Measurements from ENCODE around the gene SERTM1. TPM values are rescaled to one million over a fixed set of nuclear protein-coding genes. Genes with fewer than 3 reads are reported as not detected.

SERTM1 gene
- total RNA-seq, 2 experiments from 2014 or later, result not detected

DNA sequence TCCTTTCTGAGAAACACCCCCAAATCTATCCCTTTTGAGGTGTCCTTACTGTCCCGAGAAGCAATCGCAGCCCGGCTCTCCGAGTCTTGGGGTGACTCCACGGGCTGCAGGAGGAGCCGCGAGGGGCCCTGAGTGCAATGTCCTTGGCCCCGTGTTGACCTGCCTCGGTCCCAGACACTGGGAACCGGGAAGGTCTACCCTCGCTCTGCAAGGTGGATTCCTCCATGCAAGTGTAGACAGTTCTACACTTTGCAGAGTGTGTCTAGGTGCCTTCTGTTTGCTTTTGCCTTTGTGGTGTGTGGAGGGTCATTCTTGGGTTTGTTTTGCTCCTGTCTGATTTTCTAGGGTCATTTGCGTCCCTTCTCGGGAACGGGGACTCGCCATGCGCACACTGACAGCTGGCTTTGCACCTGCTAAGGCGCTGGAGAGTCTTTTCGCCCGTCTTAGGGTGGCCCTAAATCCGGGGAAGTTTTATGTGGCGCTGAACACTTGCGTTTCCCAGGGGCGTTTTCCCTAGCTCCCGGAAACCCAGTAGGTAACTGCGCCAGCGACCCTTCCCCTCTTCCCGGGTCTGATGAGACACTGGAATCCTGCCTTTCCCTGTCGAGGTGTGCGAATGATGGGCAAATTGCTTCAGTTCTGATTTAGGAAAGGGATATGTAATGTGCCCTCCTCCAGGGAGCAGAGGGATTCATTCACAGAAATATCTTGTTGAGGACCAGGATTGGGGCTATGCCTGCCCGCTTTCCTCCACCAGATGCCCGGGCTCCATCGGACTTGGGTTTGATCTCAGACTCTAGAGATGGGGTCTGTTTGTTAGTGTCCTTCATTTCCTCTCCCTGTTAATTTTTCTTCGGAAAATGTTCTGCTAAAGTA lies 755 bp downstream of the SERTM1 start:
- Mint-ChIP-seq H3K27ac (no peak overlapping the region), H3K9me3 (peaks cover 3% of the 10 kb centered on the region), H3K27me3 (peaks cover 34% of the 10 kb centered on the region), H3K36me3 (ENCODE audit: low read depth) (no peaks in the 10 kb centered on the region), H3K4me3 (no peak overlapping the region), H3K4me1 (ENCODE audit: low read depth) (peaks cover 4% of the 10 kb centered on the region)
- ATAC-seq (no peak), DNase-seq (no peak)
- intact Hi-C loops (cut with micrococcal nuclease), result no loop called here
- ChIA-PET POLR2A (no interaction called here), CTCF (no interaction called here)
- TF ChIP-seq CTCF (IDR thresholded peaks at IDR 0.05), result no peak

DNA sequence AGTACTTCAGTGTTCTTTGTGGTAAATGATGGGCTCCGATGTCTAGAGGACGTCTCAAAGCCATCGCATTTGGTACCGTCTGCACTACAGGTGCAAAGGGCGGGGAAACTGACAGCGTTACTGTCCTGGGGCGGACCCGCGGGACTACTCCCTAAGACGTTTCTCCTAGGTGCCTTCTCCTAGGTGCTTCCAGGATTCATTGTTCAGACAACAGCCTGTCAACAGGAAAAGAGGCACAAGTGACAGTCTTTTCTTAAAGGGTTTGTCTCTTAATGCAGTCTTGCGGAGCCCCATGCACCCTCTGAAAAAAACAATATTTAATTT lies 1.4 kb downstream of the SERTM1 start:
- H3K36me3 Mint-ChIP-seq (ENCODE audit: low read depth), result no peaks in the 10 kb centered on the region
- DNase-seq (no peak), ATAC-seq (no peak)
- peaks cover 4% of the 10 kb centered on the region for H3K4me1 Mint-ChIP-seq (ENCODE audit: low read depth)
- intact Hi-C loops (cut with micrococcal nuclease), result no loop called here
- peaks cover 34% of the 10 kb centered on the region for H3K27me3 Mint-ChIP-seq
- ChIA-PET POLR2A (no interaction called here), CTCF (no interaction called here)
- TF ChIP-seq CTCF (IDR thresholded peaks at IDR 0.05), result no peak
- no peak overlapping the region for H3K27ac Mint-ChIP-seq
- H3K4me3 Mint-ChIP-seq, result no peak overlapping the region
- no peaks in the 10 kb centered on the region for H3K9me3 Mint-ChIP-seq

DNA sequence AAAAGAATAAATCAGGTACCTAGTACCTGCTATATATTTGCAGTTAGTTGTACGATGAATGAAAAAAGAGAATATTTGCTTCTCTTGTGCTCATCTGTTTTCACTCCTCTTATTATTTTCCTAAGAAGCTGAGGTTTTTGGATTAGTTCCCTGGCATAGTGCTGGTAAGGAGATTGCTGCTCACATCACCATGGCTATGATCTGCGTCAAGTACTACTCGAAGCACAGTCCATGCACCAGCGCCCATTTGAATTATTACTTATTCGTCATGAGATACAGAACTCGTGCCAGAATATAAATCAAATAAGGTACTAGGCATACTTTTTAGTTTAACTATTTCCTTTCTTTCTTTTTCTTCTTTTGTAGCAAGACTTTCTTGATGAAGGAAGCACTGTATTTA lies 7.1 kb downstream of the SERTM1 start:
- no peak for TF ChIP-seq CTCF (IDR thresholded peaks at IDR 0.05)
- intact Hi-C loops (cut with micrococcal nuclease), result no loop called here
- POLR2A ChIA-PET, result no interaction called here
- no peak for ATAC-seq
- H3K27me3 Mint-ChIP-seq, result peaks cover 7% of the 10 kb centered on the region
- no peaks in the 10 kb centered on the region for H3K4me1 Mint-ChIP-seq (ENCODE audit: low read depth)
- no peak overlapping the region for H3K27ac Mint-ChIP-seq
- no peak for DNase-seq
- no peak overlapping the region for H3K4me3 Mint-ChIP-seq
- no peaks in the 10 kb centered on the region for H3K36me3 Mint-ChIP-seq (ENCODE audit: low read depth)
- CTCF ChIA-PET, result no interaction called here
- H3K9me3 Mint-ChIP-seq, result no peaks in the 10 kb centered on the region

- Mint-ChIP-seq H3K9me3 (no peaks in the 10 kb centered on the region), H3K27me3 (peaks cover 5% of the 10 kb centered on the region), H3K4me3 (no peak overlapping the region), H3K36me3 (ENCODE audit: low read depth) (no peaks in the 10 kb centered on the region), H3K27ac (no peak overlapping the region), H3K4me1 (ENCODE audit: low read depth) (no peaks in the 10 kb centered on the region)
- TF ChIP-seq CTCF (IDR thresholded peaks at IDR 0.05), result no peak
- POLR2A ChIA-PET, result no interaction called here
- CTCF ChIA-PET, result no interaction called here
- intact Hi-C loops (cut with micrococcal nuclease), result no loop called here
- no peak for ATAC-seq
- DNase-seq, result no peak
These were observed 8.2 kb downstream of the SERTM1 start for GRCh38 chr13:36681894-36682624.

DNA sequence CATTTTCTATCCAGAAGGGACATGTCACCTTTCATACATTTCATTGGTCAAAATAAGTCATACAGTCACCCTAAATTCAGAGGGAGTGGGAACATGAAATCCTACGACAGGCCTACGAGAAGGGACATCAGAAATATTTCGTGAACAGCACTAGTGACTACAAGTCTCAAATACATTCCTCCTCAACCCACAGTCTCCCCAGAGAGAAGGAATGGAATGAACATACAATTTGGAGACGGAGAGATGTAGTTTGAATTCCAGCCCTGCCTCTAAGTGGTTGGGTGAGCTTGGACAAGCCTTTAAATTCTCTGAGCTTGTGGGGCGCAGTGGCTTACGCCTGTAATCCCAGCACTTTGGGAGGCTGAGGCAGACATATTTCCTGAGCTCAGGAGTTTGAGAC lies 9.9 kb downstream of the SERTM1 start:
- TF ChIP-seq CTCF (IDR thresholded peaks at IDR 0.05), result no peak
- ATAC-seq, result no peak
- no peak overlapping the region for H3K27ac Mint-ChIP-seq
- no peak overlapping the region for H3K4me3 Mint-ChIP-seq
- no peak for DNase-seq
- H3K9me3 Mint-ChIP-seq, result no peaks in the 10 kb centered on the region
- H3K36me3 Mint-ChIP-seq (ENCODE audit: low read depth), result no peaks in the 10 kb centered on the region
- intact Hi-C loops (cut with micrococcal nuclease), result no loop called here
- ChIA-PET CTCF (no interaction called here), POLR2A (no interaction called here)
- H3K4me1 Mint-ChIP-seq (ENCODE audit: low read depth), result no peaks in the 10 kb centered on the region
- peaks cover 5% of the 10 kb centered on the region for H3K27me3 Mint-ChIP-seq
